Skin of body (tissue), 3 donors: ENCODE data around the gene GEMIN7. TPM values are rescaled to one million over a fixed set of nuclear protein-coding genes. Genes with fewer than 3 reads are reported as not detected.

Experiments
- DNase-seq: peaks from one replicate; lab custom pipeline; 2025; lab: John Stamatoyannopoulos, UW
- small RNA-seq: library from RNA; depleted of rRNA; stranded (forward); fragments of <200 nt; gene quantifications from one replicate; pipeline ENCODE3, GENCODE V24; 2014; ENCODE audit warnings: low replicate concordance
- total RNA-seq: library from RNA; depleted of rRNA; stranded (reverse); fragments of >200 nt; gene quantifications from one replicate; pipeline ENCODE4 v1.2.3, GENCODE V29; 2014

GEMIN7 gene
- total RNA-seq, 1 donor from 2014 or later, result 10.0 TPM

GRCh38 chr19:45126654-45127053 lies 47.6 kb downstream of the GEMIN7 start:
- no peak for DNase-seq

DNA sequence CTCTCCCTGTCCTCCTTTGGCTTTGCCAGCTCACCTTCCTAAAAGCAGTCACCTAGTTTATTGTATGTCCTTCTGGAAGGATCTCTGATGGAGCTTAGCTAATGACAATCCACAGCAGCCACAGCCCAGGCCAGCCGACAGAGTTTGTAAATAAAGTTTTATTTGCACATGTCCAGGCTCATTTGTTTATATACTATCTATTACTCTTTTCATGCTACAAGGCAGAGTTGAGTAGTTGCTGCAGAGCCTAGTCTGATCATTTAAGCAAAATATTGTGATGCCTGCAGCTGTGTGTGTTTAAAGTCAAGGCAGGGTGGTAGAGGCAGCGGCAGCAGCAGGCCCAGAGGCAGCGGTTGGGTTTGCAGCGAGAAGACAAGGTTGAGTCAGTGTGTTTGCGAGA lies 49.1 kb downstream of the GEMIN7 start:
- DNase-seq, result no peak

DNA sequence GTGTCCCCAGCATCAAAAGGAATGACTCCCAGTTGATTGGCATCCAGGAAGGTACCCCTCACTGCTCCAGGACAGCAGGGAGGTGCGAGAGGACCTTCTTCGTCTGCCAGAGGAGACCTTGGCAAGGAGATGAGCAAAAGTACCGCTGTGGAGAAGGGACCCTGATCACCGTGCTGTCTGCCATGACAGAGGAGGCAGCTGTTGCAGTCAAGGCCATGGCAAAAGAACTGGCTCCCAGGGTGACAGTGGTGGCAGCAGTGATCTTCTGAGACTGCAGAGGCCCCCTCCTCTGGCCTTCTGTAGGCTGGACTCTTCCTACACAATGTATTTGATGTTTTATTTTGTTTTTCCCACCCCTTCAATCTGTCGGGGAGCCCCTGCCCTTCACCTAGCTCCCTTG lies 49.7 kb downstream of the GEMIN7 start:
- DNase-seq, result no peak

DNA sequence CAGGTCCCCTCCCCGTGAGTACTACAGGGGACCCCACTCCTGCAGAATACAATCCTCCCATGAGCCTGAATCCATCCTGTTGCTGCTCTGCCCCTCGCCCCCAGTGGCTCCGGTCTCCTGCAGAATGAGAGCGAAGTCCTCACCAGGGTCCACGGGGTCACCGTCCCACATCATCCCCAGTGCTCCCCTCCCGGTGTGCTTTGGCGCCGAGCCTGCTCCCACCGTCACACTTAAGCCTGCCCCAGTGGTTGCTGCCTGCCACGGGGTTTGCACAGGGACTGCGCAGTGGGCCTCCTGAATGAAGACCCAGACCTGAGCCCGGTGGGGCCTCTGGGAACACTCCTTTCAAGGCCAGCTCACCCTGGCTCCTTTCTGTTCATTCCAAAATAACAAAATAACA lies 51.2 kb downstream of the GEMIN7 start:
- no peak for DNase-seq

DNA sequence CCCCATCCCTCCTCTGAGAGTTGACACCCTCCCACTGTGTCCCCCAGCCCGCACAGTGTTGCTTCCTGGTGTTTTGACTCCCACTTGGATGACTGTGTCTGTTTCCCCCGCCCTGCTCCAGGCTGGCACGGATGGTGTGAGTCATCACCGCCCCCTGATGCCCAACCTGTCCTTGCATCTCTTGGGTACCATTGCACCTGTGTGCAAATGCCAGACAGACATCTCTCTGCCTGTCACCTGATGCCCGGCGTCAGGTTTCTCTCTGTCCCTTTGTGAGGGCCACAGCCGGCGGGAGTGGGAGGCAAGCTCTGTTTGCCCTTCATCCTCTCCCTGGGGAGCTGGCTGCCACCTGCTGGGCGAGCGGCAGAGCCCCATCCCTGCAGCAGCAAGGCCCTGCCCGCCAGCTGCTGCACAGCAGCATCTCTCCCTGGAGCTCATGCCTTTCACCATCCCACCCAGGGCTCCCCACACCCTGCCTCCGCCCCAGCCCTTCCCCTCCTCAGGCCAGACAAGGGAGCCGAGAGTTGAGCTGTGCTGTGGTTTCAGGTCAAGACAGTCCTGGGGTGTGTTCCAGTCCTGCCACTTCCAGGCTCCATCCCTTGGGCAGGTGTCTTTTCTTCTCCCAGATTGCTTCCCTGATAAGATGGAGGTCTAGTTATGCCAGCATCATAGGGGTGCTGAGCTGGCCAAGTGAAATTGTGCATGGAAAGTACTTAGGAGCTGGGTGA lies 52.0 kb downstream of the GEMIN7 start:
- DNase-seq, result no peak

DNA sequence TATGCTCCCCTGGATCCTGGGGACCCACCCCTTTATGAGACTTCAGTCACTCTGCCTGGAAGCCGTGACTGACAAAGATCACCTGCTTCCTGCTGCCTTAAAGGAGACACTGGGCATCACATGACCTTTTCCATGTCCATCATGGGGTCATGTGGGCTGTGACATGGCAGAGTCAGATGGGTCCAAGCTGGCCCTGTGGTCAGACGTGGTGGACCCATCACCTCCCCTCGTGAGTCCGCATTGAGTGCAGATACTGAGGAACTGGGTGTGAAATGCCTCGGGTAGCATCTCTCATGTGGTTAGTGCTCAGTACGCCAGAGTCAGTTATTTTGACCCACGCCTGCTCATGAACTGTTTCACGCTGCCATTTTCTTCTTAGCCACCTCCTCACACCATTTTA lies 54.6 kb downstream of the GEMIN7 start:
- DNase-seq, result no peak

- no peak for DNase-seq
These were observed 56.3 kb downstream of the GEMIN7 start for GRCh38 chr19:45135176-45135885.

DNA sequence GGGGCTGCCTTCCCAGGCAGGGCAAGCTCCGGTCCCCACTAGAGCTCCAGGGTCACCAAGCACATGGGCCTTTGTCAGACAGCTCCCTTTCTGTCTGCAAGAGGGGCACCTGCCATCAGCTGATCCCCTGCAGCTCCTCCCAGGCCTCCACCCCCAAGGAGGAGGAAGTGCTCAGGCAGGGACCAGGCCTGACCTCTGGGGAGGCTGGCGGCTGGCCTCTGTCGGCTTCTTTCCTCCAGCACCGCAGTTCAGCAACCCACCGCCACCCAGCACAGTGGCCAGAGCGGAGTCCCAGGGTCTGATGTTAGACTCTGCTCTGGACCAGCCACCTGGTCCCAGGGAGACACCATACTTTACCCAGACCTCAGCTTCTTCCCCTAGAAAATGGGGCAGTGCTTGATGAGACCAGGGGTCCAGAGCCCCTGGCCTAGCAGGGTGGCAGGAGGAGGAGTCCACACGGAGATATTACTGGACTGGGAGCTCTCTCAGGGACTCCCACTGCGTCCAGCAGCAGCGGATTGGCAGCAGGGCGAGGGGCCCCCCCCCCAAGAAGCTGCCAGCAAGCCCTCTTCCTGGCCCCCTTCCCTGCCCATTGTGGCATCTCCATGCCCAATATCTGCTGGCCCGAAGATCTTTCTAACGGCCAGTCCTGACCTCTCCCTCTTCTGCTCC lies 57.6 kb downstream of the GEMIN7 start:
- DNase-seq, result no peak

GRCh38 chr19:45137179-45137761 lies 58.2 kb downstream of the GEMIN7 start:
- no peak for DNase-seq

GRCh38 chr19:45138303-45138751 lies 59.3 kb downstream of the GEMIN7 start:
- DNase-seq, result no peak

GRCh38 chr19:45139286-45140143 lies 60.5 kb downstream of the GEMIN7 start:
- no peak for DNase-seq

DNA sequence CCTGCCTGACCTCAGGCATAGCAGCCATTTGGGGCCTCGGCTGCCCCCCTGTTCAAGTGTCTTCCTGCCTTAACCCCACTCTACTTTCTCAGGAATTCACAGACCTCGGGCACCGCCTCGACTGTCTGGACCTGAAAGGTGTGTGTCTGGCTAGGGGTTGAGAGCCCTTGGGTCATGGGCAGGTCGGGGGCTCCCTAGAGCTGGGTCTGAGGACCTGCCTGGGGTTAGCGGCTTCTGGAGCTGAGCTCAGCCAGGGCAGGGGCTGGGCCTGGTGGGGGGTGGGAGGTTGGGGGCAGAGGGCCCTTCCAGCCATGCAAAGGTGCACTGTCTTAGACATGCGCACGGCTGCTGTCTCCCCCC lies 61.1 kb downstream of the GEMIN7 start:
- DNase-seq, result no peak

GRCh38 chr19:45140533-45140932 lies 61.5 kb downstream of the GEMIN7 start:
- no peak for DNase-seq

Small RNA genes lying within 50 kb of the gene (small RNA-seq; reads per million reads assigned to genes)
- gene RNU6-611P, result not detected

Other genes starting within 250 kb of the GEMIN7 start
- gene NECTIN2, start 233.0 kb upstream of the GEMIN7 start, total RNA-seq, result 34.0 TPM
- gene TOMM40, start 188.0 kb upstream of the GEMIN7 start, total RNA-seq, result 16.1 TPM
- 313 TPM for gene APOE, start 173.5 kb upstream of the GEMIN7 start, total RNA-seq
- gene APOC1, start 164.7 kb upstream of the GEMIN7 start, total RNA-seq, result 44.6 TPM
- not detected for gene APOC4, start 137.0 kb upstream of the GEMIN7 start, total RNA-seq
- gene APOC2, start 133.2 kb upstream of the GEMIN7 start, total RNA-seq, result 0.69 TPM
- gene CLPTM1, start 123.9 kb upstream of the GEMIN7 start, total RNA-seq, result 36.7 TPM
- 7.1 TPM for gene RELB, start 77.8 kb upstream of the GEMIN7 start, total RNA-seq
- gene CLASRP, start 40.2 kb upstream of the GEMIN7 start, total RNA-seq, result 20.3 TPM
- 0.39 TPM for gene ZNF296, start 2.8 kb upstream of the GEMIN7 start, total RNA-seq
- 15.7 TPM for gene PPP1R37, start 13.9 kb downstream of the GEMIN7 start, total RNA-seq
- gene NKPD1, start 81.7 kb downstream of the GEMIN7 start, total RNA-seq, result 4.2 TPM
- 13.3 TPM for gene TRAPPC6A, start 99.0 kb downstream of the GEMIN7 start, total RNA-seq
- 3.1 TPM for gene BLOC1S3, start 99.5 kb downstream of the GEMIN7 start, total RNA-seq
- gene EXOC3L2, start 166.1 kb downstream of the GEMIN7 start, total RNA-seq, result 0.89 TPM
- 23.6 TPM for gene MARK4, start 172.0 kb downstream of the GEMIN7 start, total RNA-seq
- 426 TPM for gene CKM, start 243.6 kb downstream of the GEMIN7 start, total RNA-seq